Naive B cell (primary cell): ENCODE results near the gene RPS5. TPM values are rescaled to one million over a fixed set of nuclear protein-coding genes. Genes with fewer than 3 reads are reported as not detected.
A peak's percentile ranks its signal among the peaks of the same experiment; 100 is the strongest.
"Not testable (repeated sequence)": the region's sequence is repeated elsewhere in the genome, so short reads cannot be mapped to it uniquely, and the experiment has no call there.

Source experiments
- ATAC-seq, 2 donors: fragments of 150-1000 bp; cut with Tn5 transposase; 2 replicates each; pipeline ENCODE4 v1.10.0; 2021; ENCODE audit warnings: low read depth in 2 of 2, mild to moderate bottlenecking in 2 of 2, moderate library complexity in 2 of 2
- DNase-seq: peaks from one replicate; pipeline ENCODE4 v3.0.0; 2022
- H3K27ac Mint-ChIP-seq, 6 donors: one replicate each; pipeline ENCODE4 v1.8.0; 2020 to 2022; ENCODE audit warnings: mild to moderate bottlenecking in 6 of 6, mixed read lengths in 6 of 6, moderate library complexity in 5 of 6, inconsistent platforms in 2 of 6
- H3K27me3 Mint-ChIP-seq, 3 donors: one replicate each; pipeline ENCODE4 v1.8.0; 2021 to 2022; ENCODE audit warnings: mixed read lengths in 3 of 3, mild to moderate bottlenecking in 1 of 3
- H3K36me3 Mint-ChIP-seq, 2 donors: one replicate each; pipeline ENCODE4 v1.8.0; 2020 to 2022; ENCODE audit warnings: mixed read lengths in 2 of 2, inconsistent platforms in 1 of 2, mild to moderate bottlenecking in 1 of 2
- H3K4me1 Mint-ChIP-seq, 3 donors: one replicate each; pipeline ENCODE4 v1.8.0; 2020 to 2022; ENCODE audit warnings: mixed read lengths in 3 of 3, inconsistent platforms in 1 of 3, mild to moderate bottlenecking in 1 of 3, moderate library complexity in 1 of 3
- H3K4me3 Mint-ChIP-seq, 8 donors: one replicate each; pipeline ENCODE4 v1.8.0; 2020 to 2022; ENCODE audit warnings: mild to moderate bottlenecking in 8 of 8, mixed read lengths in 8 of 8, moderate library complexity in 8 of 8, inconsistent platforms in 2 of 8
- H3K9me3 Mint-ChIP-seq, 7 donors: one replicate each; pipeline ENCODE4 v1.8.0; 2020 to 2022; ENCODE audit warnings: mixed read lengths in 7 of 7, mild to moderate bottlenecking in 5 of 7, inconsistent platforms in 2 of 7, moderate library complexity in 1 of 7
- polyA plus RNA-seq, 6 donors: library from polyadenylated mRNA; unstranded; fragments of 300-500 nt; fragmentation: Illumina TruSeq; gene quantifications; one replicate each; pipeline ENCODE4 v1.2.3, GENCODE V29; 2021; ENCODE audit warnings: low read depth in 6 of 6

Gene RPS5
- polyA plus RNA-seq, 6 donors from 2014 or later: 1,545 to 2,332 (median 1,783) TPM

GRCh38 chr19:58366585-58367430 lies 20.3 kb upstream of the RPS5 start:
- no peak overlapping the region for H3K4me3 Mint-ChIP-seq
- H3K9me3 Mint-ChIP-seq: no peaks in the 10 kb centered on the region
- peaks cover 13 to 28% (median 15%) of the 10 kb centered on the region in 3 donors for H3K4me1 Mint-ChIP-seq
- H3K27ac Mint-ChIP-seq: no peak overlapping the region
- ATAC-seq (no peak), DNase-seq (no peak)
- H3K27me3 Mint-ChIP-seq: no peaks in the 10 kb centered on the region
- H3K36me3 Mint-ChIP-seq: no peaks in the 10 kb centered on the region

- ATAC-seq: no peak
These were observed 19.2 kb upstream of the RPS5 start for GRCh38 chr19:58367698-58368454.

GRCh38 chr19:58368561-58369360 lies 18.3 kb upstream of the RPS5 start:
- H3K4me1 Mint-ChIP-seq: peaks cover 5 to 15% (median 8%) of the 10 kb centered on the region in 3 donors
- no peaks in the 10 kb centered on the region for H3K36me3 Mint-ChIP-seq
- no peaks in the 10 kb centered on the region for H3K27me3 Mint-ChIP-seq
- DNase-seq: no peak
- H3K9me3 Mint-ChIP-seq: no peaks in the 10 kb centered on the region
- ATAC-seq: no peak
- no peak overlapping the region for H3K27ac Mint-ChIP-seq
- H3K4me3 Mint-ChIP-seq: no peak overlapping the region

More at GRCh38 chr19:58367698-58368454, 19.2 kb upstream of the RPS5 start:
- Mint-ChIP-seq H3K4me3 (no peak overlapping the region), H3K27ac (no peak overlapping the region), H3K9me3 (no peaks in the 10 kb centered on the region), H3K36me3 (no peaks in the 10 kb centered on the region), H3K27me3 (no peaks in the 10 kb centered on the region), H3K4me1 (peaks cover 8 to 22% (median 8%) of the 10 kb centered on the region in 3 donors)
- no peak for DNase-seq

DNA sequence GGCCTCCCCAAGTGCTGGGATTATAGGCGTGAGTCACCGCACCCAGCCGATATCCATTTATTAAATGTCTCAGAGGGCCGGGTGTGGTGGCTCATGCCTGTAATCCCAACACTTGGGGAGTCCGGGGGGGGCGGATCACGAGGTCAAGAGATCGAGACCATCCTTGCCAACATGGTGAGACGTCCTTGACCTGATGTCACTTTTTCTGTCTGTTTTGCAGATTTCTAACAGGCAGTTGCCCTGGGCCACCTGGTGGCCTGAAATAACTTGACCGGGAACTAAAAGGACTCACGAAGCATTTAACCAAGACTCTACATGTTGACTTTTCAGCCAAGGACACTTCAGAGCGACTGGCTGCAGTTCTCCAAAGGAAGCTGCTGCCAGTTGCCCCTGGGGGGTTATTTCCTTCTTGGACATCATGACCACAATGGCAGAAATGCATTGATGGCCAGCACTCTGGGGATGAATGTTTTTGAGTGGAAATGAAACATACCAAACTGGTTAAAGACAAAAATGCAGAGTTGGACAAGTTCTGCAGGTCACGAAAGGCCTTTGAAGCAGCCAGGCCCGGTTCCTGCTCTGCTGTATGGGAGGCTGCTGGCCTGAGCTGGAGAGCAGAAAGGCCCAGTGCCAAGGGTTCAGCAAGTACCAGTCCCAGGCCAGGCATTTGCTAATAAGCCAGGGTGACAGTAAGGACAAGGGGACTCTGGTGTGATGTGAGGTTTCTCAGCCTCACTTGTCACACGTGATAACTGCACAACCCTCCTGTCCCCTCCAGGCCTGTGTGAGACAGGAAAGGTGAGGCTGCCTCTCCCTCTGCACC lies 14.5 kb upstream of the RPS5 start:
- no peaks in the 10 kb centered on the region for H3K9me3 Mint-ChIP-seq
- peaks cover 0 to 2% (median 0%) of the 10 kb centered on the region in 3 donors for H3K4me1 Mint-ChIP-seq
- ATAC-seq: no peak
- H3K27me3 Mint-ChIP-seq: no peaks in the 10 kb centered on the region
- H3K4me3 Mint-ChIP-seq: peak overlapping the region in 1 of 8 donors; percentile 41
- H3K36me3 Mint-ChIP-seq: no peaks in the 10 kb centered on the region
- H3K27ac Mint-ChIP-seq: no peak overlapping the region
- DNase-seq: no peak

GRCh38 chr19:58374200-58374599 lies 12.9 kb upstream of the RPS5 start:
- ATAC-seq: no peak
- Mint-ChIP-seq H3K4me3 (no peak overlapping the region), H3K9me3 (no peaks in the 10 kb centered on the region), H3K36me3 (no peaks in the 10 kb centered on the region), H3K4me1 (peaks cover 4 to 9% (median 9%) of the 10 kb centered on the region in 3 donors), H3K27me3 (no peaks in the 10 kb centered on the region), H3K27ac (no peak overlapping the region)
- no peak for DNase-seq

- H3K36me3 Mint-ChIP-seq: not testable (repeated sequence)
These were observed 10.3 kb upstream of the RPS5 start for GRCh38 chr19:58376724-58377123.

GRCh38 chr19:58379246-58379645 lies 7.8 kb upstream of the RPS5 start:
- Mint-ChIP-seq H3K36me3 (no peaks in the 10 kb centered on the region), H3K27ac (peak overlapping the region in 4 of 6 donors; percentile 81 to 97 (median 94)), H3K4me1 (peaks cover 19 to 35% (median 34%) of the 10 kb centered on the region in 3 donors), H3K27me3 (no peaks in the 10 kb centered on the region), H3K9me3 (no peaks in the 10 kb centered on the region), H3K4me3 (peak overlapping the region; percentile 88 to 96 (median 92))
- no peak for DNase-seq
- no peak for ATAC-seq

More at GRCh38 chr19:58376724-58377123, 10.3 kb upstream of the RPS5 start:
- H3K4me3 Mint-ChIP-seq, ATAC-seq, H3K27me3 Mint-ChIP-seq, DNase-seq, H3K9me3 Mint-ChIP-seq, H3K27ac Mint-ChIP-seq: not testable (repeated sequence)
- peaks cover 15 to 25% (median 23%) of the 10 kb centered on the region in 3 donors for H3K4me1 Mint-ChIP-seq

DNA sequence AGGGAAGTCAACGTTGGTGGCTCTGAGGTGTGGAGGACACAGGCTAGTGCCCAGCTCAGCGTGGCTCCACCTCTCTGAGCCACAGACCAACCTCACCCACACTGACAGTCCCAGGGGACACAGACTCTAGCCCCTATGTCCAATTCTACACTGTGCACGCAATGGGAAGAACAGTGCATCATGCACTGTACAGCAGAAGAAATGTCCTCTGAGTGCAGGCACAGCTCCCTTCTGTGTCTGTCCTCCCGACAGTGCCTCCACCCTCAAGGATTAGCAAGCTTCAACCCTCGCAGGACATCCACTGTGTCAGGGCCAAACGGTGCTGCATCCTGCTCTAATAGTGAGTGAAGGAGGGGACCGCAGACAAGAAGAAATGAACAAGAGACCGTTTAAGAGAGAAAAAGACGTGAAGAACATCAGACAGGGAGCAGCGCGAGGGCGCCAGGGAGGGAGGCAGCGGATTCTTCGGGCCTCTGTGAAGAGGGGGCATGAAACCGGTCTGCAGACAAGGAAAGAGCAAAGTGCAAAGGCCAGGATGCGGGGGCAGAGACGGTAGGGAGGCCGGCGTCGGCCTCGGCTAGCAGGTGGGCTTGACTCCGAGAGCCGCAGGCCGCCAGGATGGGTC lies 6.9 kb upstream of the RPS5 start:
- Mint-ChIP-seq H3K27me3 (no peaks in the 10 kb centered on the region), H3K27ac (peak overlapping the region; percentile 92 to 98 (median 96)), H3K9me3 (no peaks in the 10 kb centered on the region), H3K36me3 (no peaks in the 10 kb centered on the region), H3K4me3 (peak overlapping the region; percentile 88 to 96 (median 92)), H3K4me1 (peaks cover 19 to 37% (median 34%) of the 10 kb centered on the region in 3 donors)
- DNase-seq: no peak
- no peak for ATAC-seq

DNA sequence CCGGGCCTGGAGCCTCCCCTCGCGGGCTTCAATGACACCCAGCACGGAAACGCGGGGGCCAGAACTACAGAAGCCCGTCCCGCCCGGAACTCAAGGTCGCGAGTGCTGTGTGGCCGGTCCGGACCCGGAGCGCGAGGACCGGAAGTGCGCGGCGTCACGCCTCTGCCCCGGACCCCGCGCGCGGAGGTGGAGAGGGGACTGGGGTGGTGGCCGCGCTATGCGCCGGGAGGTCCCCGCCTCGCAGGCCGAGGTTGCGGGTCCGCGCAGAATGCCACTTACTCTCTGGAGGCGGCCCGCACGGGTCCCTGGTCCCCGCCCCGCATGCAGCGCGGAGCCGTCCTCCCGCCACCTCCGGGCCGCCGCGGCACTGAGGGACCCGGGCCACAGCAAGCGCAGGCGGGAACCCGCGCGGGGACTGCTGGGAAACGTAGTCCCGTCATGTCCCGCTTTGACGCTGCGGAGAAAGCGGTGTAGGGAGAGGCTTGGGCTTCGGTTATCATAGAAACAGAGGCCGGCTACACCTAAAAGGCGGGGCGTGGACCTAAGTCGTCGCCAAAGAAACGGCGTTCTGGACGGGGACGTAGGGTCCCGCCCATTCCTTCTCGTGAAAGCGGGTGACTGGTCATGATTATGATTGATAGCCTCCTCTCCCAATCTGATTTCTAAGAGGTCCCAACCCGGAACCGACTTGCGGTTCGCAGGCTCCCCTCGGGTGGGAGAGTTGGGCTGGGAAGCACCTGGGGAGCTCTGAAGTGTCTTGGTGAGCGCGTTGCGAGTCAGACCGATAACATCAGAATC lies 6.2 kb upstream of the RPS5 start, which contains the start of gene ZNF837:
TSS of gene ZNF837 (minus strand) at position 369 of the 798 bp plus-strand sequence. CDS start 11,698 bp downstream, outside the sequence.
- no peaks in the 10 kb centered on the region for H3K36me3 Mint-ChIP-seq
- ATAC-seq (peak; percentile 79 to 80), DNase-seq (peak; percentile 98)
- H3K27me3 Mint-ChIP-seq: no peaks in the 10 kb centered on the region
- peaks cover 24 to 44% (median 40%) of the 10 kb centered on the region in 3 donors for H3K4me1 Mint-ChIP-seq
- H3K9me3 Mint-ChIP-seq: no peaks in the 10 kb centered on the region
- H3K27ac Mint-ChIP-seq: peak within 1 kb of the TSS; percentile 96 to 99 (median 98)
- peak within 1 kb of the TSS; percentile 88 to 96 (median 92) for H3K4me3 Mint-ChIP-seq

DNA sequence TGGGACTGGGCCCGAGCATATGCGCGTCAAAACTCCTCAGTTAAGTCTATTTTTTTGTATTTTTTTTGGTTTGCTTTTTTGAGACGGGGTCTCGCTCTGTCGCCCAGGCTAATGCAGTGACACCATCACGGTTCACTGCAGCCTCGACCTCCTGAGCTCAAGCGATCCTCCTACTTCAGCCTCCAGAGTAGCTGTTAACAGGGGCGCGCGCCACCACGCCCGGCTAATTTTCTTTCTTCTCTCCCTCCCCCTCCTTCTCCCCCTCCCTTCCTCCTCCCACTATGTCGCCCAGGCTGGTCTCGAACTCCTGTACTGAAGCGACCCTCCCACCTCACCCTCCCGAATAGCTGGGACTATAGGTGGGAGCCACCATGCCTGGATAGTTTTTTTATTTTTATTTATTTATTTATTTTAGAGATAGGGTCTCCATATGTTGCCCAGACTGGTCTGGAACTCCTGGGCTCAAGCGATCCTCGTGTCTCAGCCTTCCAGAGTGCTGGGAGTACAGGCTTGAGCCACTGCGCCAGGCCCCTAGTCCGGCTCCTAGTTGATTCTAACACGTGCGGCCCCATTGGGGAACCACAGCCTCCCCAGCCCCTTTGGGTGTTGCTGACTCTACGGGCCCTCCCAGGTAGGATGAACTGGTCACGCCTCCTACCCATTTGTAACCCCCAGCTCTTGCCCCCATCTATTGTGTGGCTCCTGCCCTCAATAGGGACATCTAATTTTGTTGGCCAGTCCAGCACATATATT lies 5.4 kb upstream of the RPS5 start:
- Mint-ChIP-seq H3K4me1 (peaks cover 24 to 48% (median 47%) of the 10 kb centered on the region in 3 donors), H3K36me3 (no peaks in the 10 kb centered on the region), H3K27me3 (no peaks in the 10 kb centered on the region), H3K9me3 (no peaks in the 10 kb centered on the region), H3K27ac (peak overlapping the region; percentile 96 to 99 (median 98)), H3K4me3 (peak overlapping the region; percentile 88 to 96 (median 90))
- no peak for ATAC-seq
- no peak for DNase-seq
